ENCODE data around the gene EVC. TPM values are rescaled to one million over a fixed set of nuclear protein-coding genes. Genes with fewer than 3 reads are reported as not detected.

The EVC gene
- total RNA-seq, 1 donor from 2014 or later = 13.5 TPM

GRCh38 chr4:5774416-5775036 lies 63.5 kb downstream of the EVC start:
- no peak for DNase-seq (ENCODE audit: low read depth)
- H3K4me3 ChIP-seq (ENCODE audit: low read depth, low read length) = no peak overlapping the region
- TF ChIP-seq CTCF (conservative IDR thresholded peaks at IDR 0.05; ENCODE audit: low read depth, low read length) = no peak

GRCh38 chr4:5776510-5776909 lies 65.5 kb downstream of the EVC start:
- DNase-seq (ENCODE audit: low read depth) = no peak
- H3K4me3 ChIP-seq (ENCODE audit: low read depth, low read length) = no peak overlapping the region
- no peak for TF ChIP-seq CTCF (conservative IDR thresholded peaks at IDR 0.05; ENCODE audit: low read depth, low read length)

- no peak for DNase-seq (ENCODE audit: low read depth)
- no peak for TF ChIP-seq CTCF (conservative IDR thresholded peaks at IDR 0.05; ENCODE audit: low read depth, low read length)
- no peak overlapping the region for H3K4me3 ChIP-seq (ENCODE audit: low read depth, low read length)
Measured at GRCh38 chr4:5780831-5781480, 70.0 kb downstream of the EVC start.

GRCh38 chr4:5781691-5782090 lies 70.7 kb downstream of the EVC start:
- no peak for TF ChIP-seq CTCF (conservative IDR thresholded peaks at IDR 0.05; ENCODE audit: low read depth, low read length)
- no peak for DNase-seq (ENCODE audit: low read depth)
- no peak overlapping the region for H3K4me3 ChIP-seq (ENCODE audit: low read depth, low read length)

GRCh38 chr4:5782829-5783476 lies 72.0 kb downstream of the EVC start:
- DNase-seq (ENCODE audit: low read depth) = no peak
- H3K4me3 ChIP-seq (ENCODE audit: low read depth, low read length) = no peak overlapping the region
- no peak for TF ChIP-seq CTCF (conservative IDR thresholded peaks at IDR 0.05; ENCODE audit: low read depth, low read length)

GRCh38 chr4:5783486-5783885 lies 72.5 kb downstream of the EVC start:
- TF ChIP-seq CTCF (conservative IDR thresholded peaks at IDR 0.05; ENCODE audit: low read depth, low read length) = no peak
- H3K4me3 ChIP-seq (ENCODE audit: low read depth, low read length) = no peak overlapping the region
- DNase-seq (ENCODE audit: low read depth) = no peak
